Endothelial cell of umbilical vein (primary cell): ENCODE results near the gene B3GNT7. TPM values are rescaled to one million over a fixed set of nuclear protein-coding genes. Genes with fewer than 3 reads are reported as not detected.

Experiments used
- BruUV-seq: library from RNA; stranded (reverse); fragments of 400-500 nt; replicated peaks from 2 replicates; lab custom pipeline; 2021; lab: Mats Ljungman, UMichigan
- CTCF ChIA-PET: fragments of 300-600, 350-600 bp; sonication (Branson Sonifier 250); formaldehyde crosslinking; loops from one replicate; lab custom pipeline; 2021; ENCODE audit warnings: antibody characterized with exemption, inconsistent platforms; lab: Charles Lee
- POLR2A ChIA-PET: fragments of 300-600, 350-600 bp; sonication (Branson Sonifier 250); formaldehyde crosslinking; loops from one replicate; lab custom pipeline; 2021; ENCODE audit warnings: antibody characterized with exemption, inconsistent platforms; lab: Charles Lee
- DNase-seq: peaks from one replicate; pipeline ENCODE4 v3.0.0-alpha.2; 2011; ENCODE audit warnings: low read depth, low spot score
- FAIRE-seq: peaks from 2 replicates; lab custom pipeline; 2011; peaks lifted over from hg19 to GRCh38; lab: Jason Lieb, UNC
- H2AFZ ChIP-seq: 2 replicates; pipeline ENCODE4 v1.6.0; 2012; ENCODE audit warnings: low read depth, low read length, control low read depth, inconsistent platforms
- H3K27ac ChIP-seq: 2 replicates; pipeline ENCODE4 v1.5.1; 2011; ENCODE audit warnings: low read depth, mild to moderate bottlenecking, control low read depth, low read length, moderate library complexity; ENCODE audit not compliant: insufficient read depth
- H3K27me3 ChIP-seq, 2 experiments: 2 replicates each; pipeline versions ENCODE4 v1.6.0 to v1.6.1; 2011; ENCODE audit warnings: low read length in 2 of 2, mixed read lengths in 1 of 2; ENCODE audit not compliant: control insufficient read depth in 2 of 2, insufficient read depth in 2 of 2
- H3K36me3 ChIP-seq, 2 experiments: 2 replicates in 1 of 2; 3 replicates in 1 of 2; pipeline ENCODE4 v1.5.1; 2011; ENCODE audit warnings: low read length in 2 of 2, mild to moderate bottlenecking in 1 of 2, moderate library complexity in 1 of 2; ENCODE audit not compliant: control insufficient read depth in 2 of 2, insufficient read depth in 2 of 2; ENCODE audit errors: extremely low read depth in 1 of 2
- H3K4me1 ChIP-seq: 3 replicates; pipeline ENCODE4 v1.5.1; 2011; ENCODE audit warnings: mild to moderate bottlenecking, low read length; ENCODE audit not compliant: control insufficient read depth, insufficient read depth; ENCODE audit errors: extremely low read depth
- H3K4me2 ChIP-seq: 2 replicates; pipeline ENCODE4 v1.6.1; 2011; ENCODE audit warnings: low read length, control low read depth, mixed read lengths; ENCODE audit not compliant: insufficient read depth
- H3K4me3 ChIP-seq, 3 experiments: fragments of 200-600 bp in 1 of 3; sonication (generic), shearing (Covaris generic) in 1 of 3; replicated peaks in 1 of 3; 2 replicates each; pipeline ENCODE4 v1.5.1; 2011 to 2016; ENCODE audit warnings: control low read depth in 3 of 3, low read length in 3 of 3, mild to moderate bottlenecking in 2 of 3, inconsistent platforms in 1 of 3, low read depth in 1 of 3, moderate library complexity in 1 of 3; ENCODE audit not compliant: insufficient read depth in 1 of 3
- H3K79me2 ChIP-seq: 2 replicates; pipeline ENCODE4 v1.6.0; 2012; ENCODE audit warnings: low read length, inconsistent platforms; ENCODE audit not compliant: control insufficient read depth, insufficient read depth
- H3K9ac ChIP-seq: replicated peaks from 2 replicates; pipeline ENCODE3; 2011; ENCODE audit warnings: low read length, control low read depth; ENCODE audit not compliant: insufficient read depth; ENCODE audit errors: extremely low read depth
- H3K9me1 ChIP-seq: replicated peaks from 3 replicates; pipeline ENCODE4 v1.6.0; 2011; ENCODE audit warnings: mild to moderate bottlenecking, low read length; ENCODE audit not compliant: control insufficient read depth, insufficient read depth; ENCODE audit errors: extremely low read depth
- H3K9me3 ChIP-seq: replicated peaks from 2 replicates; pipeline ENCODE4 v1.5.1; 2012; ENCODE audit warnings: low read length, inconsistent platforms; ENCODE audit not compliant: control insufficient read depth, insufficient read depth
- H4K20me1 ChIP-seq: replicated peaks from 2 replicates; pipeline ENCODE3; 2011; ENCODE audit warnings: mild to moderate bottlenecking, low read length; ENCODE audit not compliant: control insufficient read depth, insufficient read depth; ENCODE audit errors: extremely low read depth
- EZH2 ChIP-seq: IDR thresholded peaks from 2 replicates; pipeline ENCODE4 v1.6.1; 2012; ENCODE audit warnings: borderline replicate concordance, low read depth, mild to moderate bottlenecking, moderate library complexity, low read length, inconsistent platforms; ENCODE audit not compliant: severe bottlenecking
- FOS ChIP-seq: IDR thresholded peaks from 2 replicates; pipeline ENCODE4 v1.6.1; 2011; ENCODE audit warnings: mild to moderate bottlenecking, low read length, moderate library complexity, borderline replicate concordance; ENCODE audit not compliant: insufficient read depth
- GATA2 ChIP-seq: IDR thresholded peaks from 2 replicates; pipeline ENCODE4 v1.7.0; 2011; ENCODE audit warnings: low read depth, mild to moderate bottlenecking, moderate library complexity, mixed read lengths, low read length; ENCODE audit not compliant: insufficient read length, insufficient read depth
- JUN ChIP-seq: IDR thresholded peaks from 2 replicates; pipeline ENCODE4 v1.6.1; 2011; ENCODE audit warnings: borderline replicate concordance, low read depth; ENCODE audit not compliant: insufficient read length, insufficient read depth
- MYC ChIP-seq: IDR thresholded peaks from one replicate; pipeline ENCODE4 v1.6.1; 2011; ENCODE audit warnings: mild to moderate bottlenecking, low read depth, low read length
- POLR2A ChIP-seq: IDR thresholded peaks from 2 replicates; pipeline ENCODE4 v1.6.1; 2012; ENCODE audit warnings: low read depth, mild to moderate bottlenecking, control low read depth, low read length
- POLR2AphosphoS5 ChIP-seq: IDR thresholded peaks from 2 replicates; pipeline ENCODE4 v1.6.1; 2012; ENCODE audit warnings: low read depth, mild to moderate bottlenecking, control low read depth, low read length, moderate library complexity; ENCODE audit not compliant: insufficient read depth
- dilution Hi-C: fragments of 300-500 bp; cut with MboI; formaldehyde crosslinking; loops from one replicate; pipeline ENCODE4 v1.15.0; 2019; ENCODE audit warnings: low sequenced_read_pairs; ENCODE audit not compliant: extremely low pct_ligation_motif_present
- intact Hi-C: fragments of 100-400 bp; cut with micrococcal nuclease; formaldehyde crosslinking; loops from one replicate; pipeline ENCODE4 v1.10.0; 2022
- polyA plus RNA-seq, 4 experiments: library from polyadenylated mRNA; depleted of rRNA in 3 of 4; stranded (reverse) in 3 of 4; unstranded in 1 of 4; fragments of >200 nt; gene quantifications; 2 replicates each; pipeline versions ENCODE4 v1.2.1 to v1.2.3, GENCODE V29; 2011 to 2012; ENCODE audit warnings: missing spikeins in 1 of 4
- total RNA-seq: library from RNA; stranded (reverse); gene quantifications from 2 replicates; pipeline ENCODE4 v1.2.3, GENCODE V29; 2021
- TF ChIP-seq, protein P1 (sequence below), 2 donors: IDR thresholded peaks; 1 replicate in 1 of 2; 2 replicates in 1 of 2; pipeline ENCODE4 v1.5.1; 2011; ENCODE audit warnings: low read length in 2 of 2, mild to moderate bottlenecking in 2 of 2, moderate library complexity in 2 of 2, control low read depth in 1 of 2, inconsistent platforms in 1 of 2, low read depth in 1 of 2; ENCODE audit not compliant: insufficient read depth in 1 of 2; ENCODE audit errors: extremely low read depth in 1 of 2
- TF ChIP-seq, protein P2 (sequence below): IDR thresholded peaks from 2 replicates; pipeline ENCODE4 v1.6.1; 2011; ENCODE audit not compliant: insufficient read depth, insufficient read length

Gene B3GNT7
- total and polyA plus RNA-seq, 2 donors (not counting 3 experiments of a cell fraction or from before 2014, with no cell fraction given): 0.39 to 1.2 TPM

DNA sequence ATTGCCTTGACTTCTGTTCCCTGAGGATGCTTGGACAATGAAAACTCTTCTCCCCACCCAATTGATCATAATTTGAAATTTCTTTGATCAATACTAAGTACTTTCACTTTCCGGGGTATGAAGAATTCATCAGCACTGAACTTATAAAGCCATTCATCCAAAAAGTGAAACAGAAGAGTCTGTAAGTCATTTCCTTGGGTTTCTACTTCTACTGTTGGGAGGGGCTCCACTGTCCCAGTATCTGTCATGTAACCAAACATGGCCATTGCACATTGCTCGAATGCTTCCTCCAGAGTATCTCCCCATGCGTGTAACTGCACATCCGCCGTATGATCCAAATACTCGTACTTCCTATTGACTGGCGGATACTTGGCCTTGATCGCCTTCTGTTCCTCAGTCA lies 38.5 kb downstream of the B3GNT7 start:
- no peaks in the 10 kb centered on the region for H4K20me1 ChIP-seq
- H3K4me3 ChIP-seq: no peak overlapping the region
- H2AFZ ChIP-seq: no peak overlapping the region
- intact Hi-C loops (no loop called here), dilution Hi-C loops (no loop called here)
- no peaks in the 10 kb centered on the region for H3K9me3 ChIP-seq
- H3K27me3 ChIP-seq: no peaks in the 10 kb centered on the region
- H3K4me2 ChIP-seq: no peak overlapping the region
- H3K9ac ChIP-seq: no peak overlapping the region
- no peaks in the 10 kb centered on the region for H3K79me2 ChIP-seq
- FAIRE-seq (no peak), DNase-seq (no peak)
- POLR2A ChIA-PET: no interaction called here
- no peak overlapping the region for H3K27ac ChIP-seq
- no peaks in the 10 kb centered on the region for H3K4me1 ChIP-seq
- TF ChIP-seq POLR2A: no peak
- no peak for TF ChIP-seq JUN
- TF ChIP-seq MYC: no peak
- TF ChIP-seq, protein P1, sequence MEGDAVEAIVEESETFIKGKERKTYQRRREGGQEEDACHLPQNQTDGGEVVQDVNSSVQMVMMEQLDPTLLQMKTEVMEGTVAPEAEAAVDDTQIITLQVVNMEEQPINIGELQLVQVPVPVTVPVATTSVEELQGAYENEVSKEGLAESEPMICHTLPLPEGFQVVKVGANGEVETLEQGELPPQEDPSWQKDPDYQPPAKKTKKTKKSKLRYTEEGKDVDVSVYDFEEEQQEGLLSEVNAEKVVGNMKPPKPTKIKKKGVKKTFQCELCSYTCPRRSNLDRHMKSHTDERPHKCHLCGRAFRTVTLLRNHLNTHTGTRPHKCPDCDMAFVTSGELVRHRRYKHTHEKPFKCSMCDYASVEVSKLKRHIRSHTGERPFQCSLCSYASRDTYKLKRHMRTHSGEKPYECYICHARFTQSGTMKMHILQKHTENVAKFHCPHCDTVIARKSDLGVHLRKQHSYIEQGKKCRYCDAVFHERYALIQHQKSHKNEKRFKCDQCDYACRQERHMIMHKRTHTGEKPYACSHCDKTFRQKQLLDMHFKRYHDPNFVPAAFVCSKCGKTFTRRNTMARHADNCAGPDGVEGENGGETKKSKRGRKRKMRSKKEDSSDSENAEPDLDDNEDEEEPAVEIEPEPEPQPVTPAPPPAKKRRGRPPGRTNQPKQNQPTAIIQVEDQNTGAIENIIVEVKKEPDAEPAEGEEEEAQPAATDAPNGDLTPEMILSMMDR (IDR thresholded peaks at IDR 0.05; ENCODE audit: extremely low read depth in 1 of 2, insufficient read depth in 1 of 2, low read depth in 1 of 2, low read length in 2 of 2): no peak
- TF ChIP-seq GATA2: no peak
- no peak for TF ChIP-seq FOS
- no peak for TF ChIP-seq POLR2AphosphoS5
- no peak for TF ChIP-seq EZH2
- TF ChIP-seq, protein P2, sequence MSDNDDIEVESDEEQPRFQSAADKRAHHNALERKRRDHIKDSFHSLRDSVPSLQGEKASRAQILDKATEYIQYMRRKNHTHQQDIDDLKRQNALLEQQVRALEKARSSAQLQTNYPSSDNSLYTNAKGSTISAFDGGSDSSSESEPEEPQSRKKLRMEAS: no peak
- H3K36me3 ChIP-seq: no peaks in the 10 kb centered on the region
- CTCF ChIA-PET: no interaction called here
- no TSS peak for BruUV-seq
- no peaks in the 10 kb centered on the region for H3K9me1 ChIP-seq
